ENCODE measurements around the gene MAPT.
"Not testable (repeated sequence)": the region's sequence is repeated elsewhere in the genome, so short reads cannot be mapped to it uniquely, and the experiment has no call there.

MAPT gene

DNA sequence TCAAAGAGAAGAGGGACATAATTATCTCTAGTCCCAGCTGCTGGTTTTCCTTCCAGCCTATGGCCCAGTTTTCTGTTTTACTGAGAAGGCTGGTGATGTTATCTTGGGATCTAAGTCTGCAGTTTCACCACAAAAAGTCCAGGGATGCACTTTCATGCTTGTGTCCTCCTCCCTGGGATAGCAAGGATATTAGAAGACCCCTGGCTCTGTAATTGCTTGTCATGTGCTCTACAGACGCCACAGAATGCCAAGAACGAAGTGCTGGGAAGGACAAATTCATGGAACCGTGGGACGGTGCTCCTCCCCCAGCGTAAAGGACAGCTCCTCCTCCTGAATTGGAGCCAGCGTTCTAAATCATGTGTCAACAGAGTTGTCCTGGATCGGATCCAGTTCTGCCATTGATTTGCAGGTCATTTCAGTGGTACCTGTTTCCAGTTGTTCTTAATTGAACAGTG is 8.6 kb downstream of the MAPT start:
- DNase-seq: no peak

DNA sequence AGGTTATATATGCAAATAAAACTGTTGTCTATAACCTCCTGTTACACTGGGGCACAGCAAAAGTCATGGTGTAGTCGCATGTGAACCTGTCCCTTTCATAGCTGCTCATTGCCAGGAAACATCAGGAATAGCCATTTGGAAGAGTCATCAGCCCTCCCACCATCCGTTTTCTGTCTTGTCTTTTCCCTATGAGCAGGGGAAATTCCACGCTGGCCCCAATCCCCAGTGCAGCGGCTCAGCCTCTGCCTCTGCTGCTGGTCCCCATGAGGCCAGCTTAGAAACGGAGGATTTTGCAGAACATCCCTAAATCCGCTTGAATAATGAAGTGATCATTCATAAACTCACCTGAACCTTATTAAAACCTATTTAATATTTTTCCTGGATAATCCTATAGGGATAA is 10.5 kb downstream of the MAPT start:
- DNase-seq: peak; percentile 59

- peak; percentile 78 for DNase-seq
These were observed 11.5 kb downstream of the MAPT start for GRCh38 chr17:45905814-45906213.

DNA sequence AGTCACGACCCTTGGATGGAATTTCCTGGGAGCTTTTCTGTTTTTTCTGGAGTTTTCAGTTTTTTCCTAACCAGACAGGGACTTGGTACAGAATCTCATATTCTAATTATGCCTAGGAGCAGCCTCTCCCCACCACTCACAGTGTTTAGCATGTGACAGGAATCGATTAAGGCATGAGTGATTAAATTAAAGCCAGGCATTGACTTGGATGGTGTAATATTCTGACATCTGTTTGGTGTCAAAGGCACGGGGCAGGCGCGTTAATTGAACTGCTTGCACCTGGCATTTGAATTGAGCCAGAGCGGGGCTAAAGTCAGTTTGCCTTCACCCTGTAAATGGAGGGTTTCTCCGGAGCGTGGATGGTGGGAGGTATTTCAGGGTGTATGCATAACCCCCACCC is 11.9 kb downstream of the MAPT start:
- peak; percentile 92 for DNase-seq

DNA sequence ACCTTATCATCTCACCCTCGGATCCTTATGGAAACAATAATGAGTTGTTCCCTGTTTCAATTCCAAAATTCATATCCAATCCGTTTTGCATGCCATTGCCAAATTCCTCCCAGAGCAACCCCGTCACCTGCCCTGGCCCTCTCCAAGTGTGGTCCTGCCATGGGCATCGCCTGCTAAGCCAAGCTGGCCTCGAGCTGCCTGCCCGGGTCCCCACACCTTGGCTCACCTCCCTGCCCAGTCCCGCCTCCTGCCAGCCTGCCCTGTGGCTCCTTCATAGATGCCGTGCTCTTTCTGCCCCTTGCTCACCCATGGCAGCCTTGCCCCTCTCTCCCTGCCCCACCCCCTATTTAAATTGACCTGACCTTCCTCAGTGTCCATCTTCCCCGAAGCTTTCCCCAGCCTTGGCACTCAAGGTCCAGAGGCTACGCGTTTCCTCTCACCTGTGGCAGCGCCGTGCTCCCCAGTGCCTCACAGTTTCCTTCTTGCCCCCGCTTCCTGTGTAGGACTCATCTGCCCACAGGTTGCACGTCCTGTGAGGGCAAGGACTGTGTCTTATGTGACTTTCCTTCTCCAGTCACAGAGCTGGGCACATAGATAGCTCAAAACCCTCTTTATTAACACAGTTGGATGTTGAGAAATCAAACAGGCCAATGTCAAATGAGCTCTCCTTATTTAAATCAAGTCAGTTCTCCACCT is 12.7 kb downstream of the MAPT start:
- DNase-seq: no peak

DNA sequence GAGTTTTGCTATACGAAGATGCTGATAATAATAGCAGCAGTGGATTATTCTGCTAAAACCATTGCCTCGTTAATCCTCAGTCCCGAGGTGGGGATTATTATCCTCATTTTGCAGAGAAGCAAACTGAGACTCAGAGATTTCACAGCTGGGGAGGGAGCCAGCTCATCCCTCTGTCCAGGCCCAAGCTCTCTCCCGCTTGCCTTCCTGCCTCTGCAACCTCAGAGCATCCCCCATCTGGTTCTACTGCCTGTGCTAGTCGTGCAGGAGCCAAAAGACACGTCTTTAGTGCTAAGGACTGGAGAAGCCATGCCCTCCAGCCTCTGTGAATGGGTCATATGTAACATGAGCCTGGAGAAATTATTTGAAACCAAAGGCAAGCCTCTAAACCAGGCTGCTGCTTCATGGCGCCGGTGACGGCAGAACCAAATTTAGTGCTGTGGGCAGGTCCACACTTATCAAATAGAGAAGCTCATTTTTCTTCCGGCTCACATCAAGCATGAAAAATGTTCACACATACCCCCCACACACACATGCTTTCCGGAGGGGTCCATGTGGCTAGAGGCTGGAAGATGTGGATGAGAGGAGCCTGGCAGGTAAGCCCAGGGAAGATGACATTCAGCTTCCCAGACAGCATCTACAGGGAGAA is 13.5 kb downstream of the MAPT start:
- peak; percentile 85 for DNase-seq

- peak; percentile 40 for DNase-seq
These were observed 14.1 kb downstream of the MAPT start for GRCh38 chr17:45908460-45908859.

- DNase-seq: no peak
These were observed 14.6 kb downstream of the MAPT start for GRCh38 chr17:45908935-45909334.

DNA sequence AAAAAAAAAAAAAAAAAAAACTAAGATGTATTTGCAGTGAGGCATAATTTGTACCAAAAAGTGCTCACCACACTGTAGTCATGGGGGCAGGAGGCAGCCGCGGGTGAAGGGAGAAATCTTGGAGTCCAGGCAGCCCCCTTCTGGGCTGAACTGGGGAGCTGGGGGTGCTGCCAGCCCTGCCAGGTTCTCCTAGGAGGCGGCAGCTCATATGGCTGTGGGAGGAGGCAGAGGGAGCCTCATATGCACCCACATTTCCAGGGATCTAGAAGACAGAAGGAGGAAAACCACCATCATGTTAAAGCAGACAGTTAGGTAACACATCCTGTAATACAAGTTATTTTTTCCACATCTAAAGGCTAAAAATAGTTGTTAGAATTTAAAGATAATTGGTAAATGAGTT is 16.3 kb downstream of the MAPT start:
- no peak for DNase-seq

- DNase-seq: no peak
These were observed 18.0 kb downstream of the MAPT start for GRCh38 chr17:45912319-45912718.

DNA sequence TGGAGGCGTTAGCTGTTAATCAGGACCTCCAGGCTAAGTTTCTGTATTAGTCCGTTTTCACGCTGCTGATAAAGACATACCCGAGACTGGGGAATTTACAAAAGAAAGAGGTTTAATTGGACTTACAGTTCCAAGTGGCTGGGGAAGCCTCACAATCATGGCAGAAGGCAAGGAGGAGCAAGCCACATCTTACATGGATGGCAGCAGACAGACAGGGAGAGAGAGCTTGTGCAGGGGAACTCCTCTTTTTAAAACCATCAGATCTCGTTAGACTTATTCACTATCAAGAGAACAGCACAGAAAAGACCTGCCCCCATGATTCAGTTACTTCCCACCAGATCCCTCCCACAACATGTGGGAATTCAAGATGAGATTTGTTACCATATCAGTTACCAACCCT is 18.7 kb downstream of the MAPT start:
- DNase-seq: not testable (repeated sequence)

DNA sequence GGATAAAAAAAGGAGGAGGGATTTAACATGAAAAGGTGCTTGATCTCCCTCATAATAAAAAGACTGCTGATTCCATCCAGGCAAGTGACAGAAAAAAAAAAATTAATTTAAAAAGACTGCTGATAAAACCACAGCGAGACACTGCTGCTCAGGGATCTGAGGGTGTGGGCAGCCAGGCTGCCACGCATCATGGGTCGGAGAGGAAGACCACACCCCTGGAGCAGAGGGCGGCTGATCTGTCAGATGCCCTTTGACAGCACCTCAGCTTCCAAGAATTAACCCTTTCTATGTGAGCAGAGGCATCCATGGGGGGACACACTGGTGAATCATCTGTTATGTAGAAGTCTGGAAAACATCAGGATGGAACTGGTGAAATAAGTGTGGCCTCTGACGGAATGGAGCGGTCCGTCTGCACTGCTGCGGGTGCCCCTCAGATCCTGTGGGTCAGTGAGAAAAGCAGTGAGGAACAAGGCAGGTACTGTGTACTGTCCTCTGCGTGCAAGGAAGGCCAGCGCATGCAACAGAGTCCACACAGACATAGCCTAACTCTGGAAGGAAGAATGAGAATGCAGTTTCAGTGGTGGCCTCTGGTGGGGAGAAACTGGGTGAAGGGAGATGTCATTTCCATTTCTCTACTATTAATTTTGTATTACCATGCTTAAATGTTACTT is 19.8 kb downstream of the MAPT start:
- no peak for DNase-seq

DNA sequence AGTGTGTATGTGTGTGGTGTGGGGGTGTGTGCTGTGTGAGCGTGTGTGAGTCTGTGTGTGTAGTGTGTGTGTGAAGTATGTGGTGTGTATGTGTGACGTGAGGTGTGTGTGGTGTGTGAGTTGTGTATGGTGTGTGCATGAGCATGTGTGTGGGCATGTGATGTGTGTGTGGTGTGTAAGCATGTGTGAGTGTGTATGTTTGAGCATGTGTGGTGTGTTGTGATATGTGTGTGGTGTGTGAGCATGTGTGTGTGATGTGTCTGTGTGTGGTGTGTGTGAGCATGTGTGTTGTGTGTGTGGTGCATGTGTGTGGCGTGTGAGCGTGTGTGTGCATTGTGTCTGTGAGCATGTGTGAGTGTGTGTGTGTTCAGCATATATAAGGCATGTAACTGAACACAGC is 20.9 kb downstream of the MAPT start:
- no peak for DNase-seq

DNA sequence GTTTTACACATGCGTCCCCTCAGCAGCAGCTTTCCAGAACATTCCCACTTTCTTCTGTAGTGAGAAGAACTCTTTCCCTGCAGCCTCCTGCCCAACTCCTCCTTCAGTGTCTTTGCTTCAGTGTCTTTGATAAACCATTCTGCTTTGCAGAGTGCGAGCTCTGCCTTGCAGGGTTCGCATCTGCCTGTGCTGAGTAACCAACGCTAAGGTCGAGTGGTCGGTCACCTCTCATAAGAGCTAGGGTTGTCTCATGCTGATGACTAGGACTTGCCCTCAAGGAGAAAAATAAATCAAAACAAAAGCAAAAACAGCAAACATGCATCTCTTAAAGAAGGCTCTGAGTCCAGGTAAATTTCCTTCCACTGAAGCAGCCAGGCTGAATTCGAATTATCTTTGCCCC is 22.7 kb downstream of the MAPT start:
- no peak for DNase-seq

DNA sequence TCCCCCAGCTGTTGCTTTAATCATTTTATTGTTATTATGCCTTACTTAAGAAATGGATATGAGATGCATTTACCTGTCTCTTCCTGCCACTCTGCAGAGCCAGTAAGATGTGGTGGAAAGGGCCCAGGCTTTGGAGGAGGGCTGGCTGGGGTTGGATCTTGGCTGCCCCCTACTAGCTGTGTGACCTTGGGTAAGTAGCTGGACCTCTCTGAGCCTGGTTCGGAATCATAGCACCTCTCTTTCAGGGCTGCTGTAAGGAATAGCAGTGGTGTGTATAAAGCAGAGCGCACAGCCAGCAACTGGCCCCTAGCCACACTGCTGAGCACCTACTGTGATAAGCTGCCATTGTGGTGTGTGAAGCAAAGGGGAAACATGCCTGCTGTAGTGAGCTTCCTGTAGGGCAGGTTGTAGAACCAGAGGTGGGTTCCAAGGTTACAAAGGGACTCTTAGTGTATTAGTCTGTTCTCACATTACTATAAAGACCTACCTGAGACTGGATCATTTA is 23.9 kb downstream of the MAPT start:
- DNase-seq: no peak

DNA sequence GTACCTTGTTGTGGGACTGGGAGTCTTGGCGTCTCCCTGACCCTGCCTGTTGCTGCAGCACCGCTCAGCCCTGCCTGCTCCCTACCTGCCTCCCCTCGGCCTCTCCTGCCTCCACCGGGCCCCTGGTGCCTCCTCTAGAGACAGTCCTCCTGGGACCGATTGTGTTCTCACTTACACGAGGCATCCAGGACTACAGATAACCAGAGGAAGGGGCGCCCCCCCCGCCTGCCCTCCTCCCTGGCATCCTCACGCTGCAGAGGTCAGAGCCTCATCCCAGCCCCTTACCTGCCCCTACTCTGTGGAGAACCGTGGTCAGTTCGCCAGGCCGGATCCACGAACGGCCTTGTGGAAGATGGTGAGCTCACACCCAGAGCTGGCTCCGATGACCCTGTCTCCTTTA is 24.8 kb downstream of the MAPT start:
- DNase-seq: no peak

GRCh38 chr17:45920083-45920482 is 25.7 kb downstream of the MAPT start:
- no peak for DNase-seq

- no peak for DNase-seq
These were observed 29.3 kb downstream of the MAPT start for GRCh38 chr17:45923511-45924268.

DNA sequence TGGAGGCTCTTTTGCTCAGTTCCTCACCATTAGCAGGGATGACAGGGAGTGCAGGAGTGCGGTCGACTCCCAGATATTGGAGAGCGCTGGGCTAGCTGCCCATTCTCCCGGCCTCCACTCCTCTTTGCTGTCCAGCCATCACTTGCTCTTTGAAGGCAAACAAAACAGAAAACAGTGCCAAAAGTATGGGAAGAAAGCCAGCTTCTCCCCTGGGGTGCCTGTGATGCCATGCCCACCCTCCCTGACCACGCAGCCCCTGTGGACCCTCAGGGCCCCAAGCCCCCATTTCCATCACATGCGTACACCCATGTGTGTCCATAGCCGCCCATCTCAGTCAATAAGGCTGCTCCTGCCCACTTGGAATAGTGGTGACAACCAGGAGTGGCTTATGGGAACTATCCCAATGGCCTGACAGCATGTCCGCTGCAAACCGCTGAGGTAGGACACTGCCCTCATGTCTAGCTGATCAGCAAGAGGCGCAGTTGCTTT is 30.0 kb downstream of the MAPT start:
- no peak for DNase-seq

DNA sequence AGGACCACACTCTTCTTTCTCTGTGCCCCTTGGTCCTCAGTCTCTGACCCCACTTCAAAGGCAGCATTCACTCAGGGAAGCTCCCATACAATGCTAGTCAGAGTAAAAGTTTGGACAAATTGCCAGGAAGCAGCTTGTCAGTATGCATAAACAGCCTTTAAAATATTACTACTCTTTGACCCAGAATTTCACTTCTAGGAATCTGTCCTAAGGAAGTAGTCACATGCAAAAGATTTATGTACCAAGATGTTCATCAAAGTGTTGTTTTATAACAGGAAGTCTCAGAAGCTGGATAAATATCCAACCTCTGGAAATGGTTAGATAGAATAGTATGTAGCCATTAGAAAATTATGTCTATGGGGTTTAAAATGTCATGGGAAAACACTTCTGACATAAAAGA is 31.0 kb downstream of the MAPT start:
- no peak for DNase-seq

- no peak for DNase-seq
These were observed 32.9 kb downstream of the MAPT start for GRCh38 chr17:45927247-45927646.

GRCh38 chr17:45929344-45929743 is 35.0 kb downstream of the MAPT start:
- DNase-seq: no peak

DNA sequence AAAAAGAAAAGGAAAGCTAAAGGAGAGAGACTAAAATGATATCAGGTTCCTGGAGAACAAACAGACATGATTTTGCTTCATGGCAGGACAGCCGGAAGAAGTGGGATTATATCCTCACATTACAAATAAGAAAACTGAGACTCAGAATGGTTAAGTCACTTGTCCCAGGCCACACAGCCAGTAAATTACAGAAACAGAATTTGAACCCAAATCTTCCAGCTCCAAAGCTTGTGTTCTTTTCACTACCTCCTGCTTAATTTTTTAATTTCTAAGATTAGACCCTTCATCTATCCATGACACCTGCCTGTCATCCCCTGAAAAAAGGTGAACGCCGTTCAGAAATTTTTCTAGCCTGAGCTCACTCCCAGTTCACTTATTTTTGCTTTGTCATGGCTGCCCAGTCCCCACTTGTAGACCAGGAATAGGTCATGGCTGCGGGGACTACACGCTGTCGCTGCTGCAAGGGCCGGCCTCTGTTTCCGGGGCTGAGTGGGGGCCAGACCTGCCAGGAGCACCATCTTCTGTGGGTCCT is 36.1 kb downstream of the MAPT start:
- DNase-seq: no peak

Data from NCI-H82 (cell line).